GM23248 (cell line): Measurements from ENCODE around the gene POU2AF3.

Source experiments
- EZH2 ChIP-seq: fragments of 200-600 bp; sonication (generic); IDR thresholded peaks from 2 replicates; pipeline ENCODE4 v1.6.1; 2018; ENCODE audit warnings: antibody characterized with exemption, mild to moderate bottlenecking; ENCODE audit not compliant: insufficient read depth, poor library complexity, severe bottlenecking
- EZH2phosphoT487 ChIP-seq: fragments of 200-600 bp; sonication (generic); IDR thresholded peaks from 2 replicates; pipeline ENCODE4 v1.6.1; 2018; ENCODE audit warnings: antibody characterized with exemption, moderate library complexity, mild to moderate bottlenecking, low read depth; ENCODE audit not compliant: insufficient read depth

- no peak for TF ChIP-seq EZH2phosphoT487
- TF ChIP-seq EZH2 = no peak
Observed at GRCh38 chr11:111350811-111351210, 52.5 kb downstream of the POU2AF3 start.
